ENCODE data around the gene SPATA2. TPM values are rescaled to one million over a fixed set of nuclear protein-coding genes. Genes with fewer than 3 reads are reported as not detected.

The SPATA2 gene
- total RNA-seq, 1 donor from 2014 or later: 4.0 TPM

DNA sequence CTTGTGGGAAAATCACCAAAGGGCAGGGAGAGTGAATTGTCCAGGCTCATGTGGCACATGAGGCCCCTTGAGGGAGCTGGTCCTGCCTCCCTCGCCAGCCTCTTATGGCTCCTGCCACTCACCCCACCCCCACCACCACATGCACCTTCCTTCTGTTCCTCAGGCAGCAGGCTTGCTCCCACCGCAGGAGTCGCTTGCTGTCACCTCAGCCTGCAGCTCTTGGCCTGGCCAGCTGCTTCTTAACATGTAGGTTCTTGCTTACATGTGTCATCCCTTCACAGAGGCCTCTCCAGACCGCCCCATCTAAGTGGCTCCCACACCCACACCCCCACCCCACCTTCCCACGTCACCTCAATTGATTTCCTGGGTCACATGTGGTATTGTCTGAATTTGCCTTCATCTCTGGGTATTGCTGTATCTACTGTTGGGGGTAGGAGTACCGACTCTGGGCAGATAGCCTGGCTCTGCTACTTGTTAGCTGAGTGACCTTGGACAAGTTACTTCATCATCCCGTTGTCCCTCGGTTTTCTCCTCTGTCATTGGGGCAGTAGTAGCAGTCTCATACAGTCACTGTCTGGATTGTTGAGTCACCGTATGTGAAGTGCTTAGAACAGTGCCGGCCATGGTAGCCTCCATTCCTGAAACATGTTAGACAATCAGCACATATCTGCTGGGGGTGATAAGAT is 61.0 kb downstream of the SPATA2 start:
- Mint-ChIP-seq H3K27ac (peak overlapping the region; percentile 76), H3K36me3 (peaks cover 4% of the 10 kb centered on the region), H3K9me3 (no peaks in the 10 kb centered on the region), H3K27me3 (ENCODE audit: insufficient read depth, low read depth) (no peaks in the 10 kb centered on the region), H3K4me1 (peaks cover 42% of the 10 kb centered on the region), H3K4me3 (no peak overlapping the region)
- no peak overlapping the region for H2AFZ ChIP-seq (replicated peaks)
- H3K4me1 ChIP-seq: no peaks in the 10 kb centered on the region
- H3K4me3 ChIP-seq: no peak overlapping the region
- no peaks in the 10 kb centered on the region for H3K79me2 ChIP-seq (ENCODE audit: low read depth)
- H3K36me3 ChIP-seq: no peaks in the 10 kb centered on the region
- no peak for TF ChIP-seq EZH2 (IDR thresholded peaks at IDR 0.05)
- no peak for TF ChIP-seq EZH2phosphoT487 (IDR thresholded peaks at IDR 0.05)
- TF ChIP-seq, protein P1, sequence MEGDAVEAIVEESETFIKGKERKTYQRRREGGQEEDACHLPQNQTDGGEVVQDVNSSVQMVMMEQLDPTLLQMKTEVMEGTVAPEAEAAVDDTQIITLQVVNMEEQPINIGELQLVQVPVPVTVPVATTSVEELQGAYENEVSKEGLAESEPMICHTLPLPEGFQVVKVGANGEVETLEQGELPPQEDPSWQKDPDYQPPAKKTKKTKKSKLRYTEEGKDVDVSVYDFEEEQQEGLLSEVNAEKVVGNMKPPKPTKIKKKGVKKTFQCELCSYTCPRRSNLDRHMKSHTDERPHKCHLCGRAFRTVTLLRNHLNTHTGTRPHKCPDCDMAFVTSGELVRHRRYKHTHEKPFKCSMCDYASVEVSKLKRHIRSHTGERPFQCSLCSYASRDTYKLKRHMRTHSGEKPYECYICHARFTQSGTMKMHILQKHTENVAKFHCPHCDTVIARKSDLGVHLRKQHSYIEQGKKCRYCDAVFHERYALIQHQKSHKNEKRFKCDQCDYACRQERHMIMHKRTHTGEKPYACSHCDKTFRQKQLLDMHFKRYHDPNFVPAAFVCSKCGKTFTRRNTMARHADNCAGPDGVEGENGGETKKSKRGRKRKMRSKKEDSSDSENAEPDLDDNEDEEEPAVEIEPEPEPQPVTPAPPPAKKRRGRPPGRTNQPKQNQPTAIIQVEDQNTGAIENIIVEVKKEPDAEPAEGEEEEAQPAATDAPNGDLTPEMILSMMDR (IDR thresholded peaks at IDR 0.05): no peak
- no peak overlapping the region for H3K27ac ChIP-seq
- no peaks in the 10 kb centered on the region for H3K9me3 ChIP-seq (ENCODE audit: low read depth)
- no peaks in the 10 kb centered on the region for H3F3A ChIP-seq (ENCODE audit: low read depth)
- no peaks in the 10 kb centered on the region for H3K27me3 ChIP-seq
- H3K9ac ChIP-seq: no peak overlapping the region
- no peak for DNase-seq (ENCODE audit: low spot score)
- no peak overlapping the region for H3K4me2 ChIP-seq
- H4K20me1 ChIP-seq (ENCODE audit: low read depth): peaks cover 2% of the 10 kb centered on the region

DNA sequence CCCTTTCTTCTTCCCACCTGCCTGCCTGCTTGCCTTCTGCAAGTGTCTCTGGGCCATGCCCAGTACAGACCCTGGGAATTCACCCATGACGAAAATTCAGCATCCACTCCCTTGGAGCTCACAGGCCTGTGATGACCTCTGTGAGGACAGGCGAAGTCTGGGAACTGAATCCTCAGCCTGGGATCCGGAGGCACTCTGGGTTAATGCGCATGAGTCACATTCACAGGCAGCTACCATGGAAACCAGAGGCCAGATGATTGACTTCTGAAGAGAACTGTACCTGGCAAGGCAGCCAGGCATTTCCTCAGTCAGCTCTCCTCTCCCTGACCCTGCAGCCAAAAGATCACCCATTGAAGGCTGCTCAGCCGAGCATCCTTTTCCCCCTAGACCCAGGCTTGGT is 61.7 kb downstream of the SPATA2 start:
- Histone ChIP-seq H3F3A (ENCODE audit: low read depth) (peaks cover under 1% of the 10 kb centered on the region), H3K4me3 (no peak overlapping the region), H3K79me2 (ENCODE audit: low read depth) (no peaks in the 10 kb centered on the region), H4K20me1 (ENCODE audit: low read depth) (no peaks in the 10 kb centered on the region), H3K27ac (no peak overlapping the region), H3K4me1 (no peaks in the 10 kb centered on the region), H2AFZ (replicated peaks) (no peak overlapping the region), H3K27me3 (no peaks in the 10 kb centered on the region), H3K9me3 (ENCODE audit: low read depth) (no peaks in the 10 kb centered on the region), H3K4me2 (no peak overlapping the region), H3K9ac (no peak overlapping the region), H3K36me3 (no peaks in the 10 kb centered on the region)
- Mint-ChIP-seq H3K27ac (peak overlapping the region; percentile 96), H3K4me3 (no peak overlapping the region), H3K36me3 (peaks cover 4% of the 10 kb centered on the region), H3K27me3 (ENCODE audit: insufficient read depth, low read depth) (peaks cover 2% of the 10 kb centered on the region), H3K9me3 (no peaks in the 10 kb centered on the region), H3K4me1 (peaks cover 42% of the 10 kb centered on the region)
- no peak for DNase-seq (ENCODE audit: low spot score)
- TF ChIP-seq EZH2phosphoT487 (IDR thresholded peaks at IDR 0.05) (no peak), EZH2 (IDR thresholded peaks at IDR 0.05) (no peak)
- TF ChIP-seq, protein P1 (IDR thresholded peaks at IDR 0.05): no peak

Small RNA genes lying within 50 kb of the gene (small RNA-seq; reads per million reads assigned to genes)
- gene RF00017 (not detected), gene RF00019 (not detected)

Other genes with a start within 250 kb of the SPATA2 start
- 45.4 and 60.1 TPM in 2 replicates for gene B4GALT5, start 201.7 kb downstream of the SPATA2 start, total RNA-seq (ENCODE audit: low replicate concordance)
- 4.1 and 6.3 TPM in 2 replicates for gene SLC9A8, start 102.7 kb downstream of the SPATA2 start, total RNA-seq (ENCODE audit: low replicate concordance)
- 41.3 and 105 TPM in 2 replicates for gene RNF114, start 20.9 kb upstream of the SPATA2 start, total RNA-seq (ENCODE audit: low replicate concordance)
- gene SNAI1, start 67.5 kb upstream of the SPATA2 start, total RNA-seq (ENCODE audit: low replicate concordance): 1.1 and 4.0 TPM in 2 replicates
- 121 and 143 TPM in 2 replicates for gene UBE2V1, start 197.6 kb upstream of the SPATA2 start, total RNA-seq (ENCODE audit: low replicate concordance)
- 9.5 and 21.6 TPM in 2 replicates for gene PEDS1, start 238.2 kb upstream of the SPATA2 start, total RNA-seq (ENCODE audit: low replicate concordance)